GM19372 (cell line): ENCODE data around the gene PPP2R2B.

Experiments used
- ATAC-seq: cut with Tn5 transposase; IDR thresholded peaks from one replicate; pipeline ENCODE4 v1.9.1; 2021; ENCODE audit warnings: mild to moderate bottlenecking, low read depth, moderate library complexity; ENCODE audit not compliant: unreplicated experiment

PPP2R2B gene

GRCh38 chr5:146707316-146707715, 171.2 kb downstream of the PPP2R2B start:
- no peak for ATAC-seq

- ATAC-seq, result no peak
These were observed 172.1 kb downstream of the PPP2R2B start for GRCh38 chr5:146706321-146706972.

GRCh38 chr5:146704949-146705665, 173.4 kb downstream of the PPP2R2B start:
- ATAC-seq, result no peak

- no peak for ATAC-seq
These were observed 174.7 kb downstream of the PPP2R2B start for GRCh38 chr5:146703899-146704298.

- no peak for ATAC-seq
These were observed 175.1 kb downstream of the PPP2R2B start for GRCh38 chr5:146703499-146703898.

GRCh38 chr5:146699664-146700418, 178.7 kb downstream of the PPP2R2B start:
- no peak for ATAC-seq

GRCh38 chr5:146699138-146699537, 179.4 kb downstream of the PPP2R2B start:
- no peak for ATAC-seq

GRCh38 chr5:146698651-146699050, 179.9 kb downstream of the PPP2R2B start:
- no peak for ATAC-seq

- no peak for ATAC-seq
These were observed 181.3 kb downstream of the PPP2R2B start for GRCh38 chr5:146697211-146697610.

GRCh38 chr5:146695646-146696045, 182.9 kb downstream of the PPP2R2B start:
- no peak for ATAC-seq

- no peak for ATAC-seq
These were observed 187.6 kb downstream of the PPP2R2B start for GRCh38 chr5:146690880-146691355.

- no peak for ATAC-seq
These were observed 190.9 kb downstream of the PPP2R2B start for GRCh38 chr5:146687630-146688029.

- ATAC-seq, result no peak
These were observed 194.7 kb downstream of the PPP2R2B start for GRCh38 chr5:146683861-146684260.

GRCh38 chr5:146682899-146683532, 195.5 kb downstream of the PPP2R2B start:
- no peak for ATAC-seq

- ATAC-seq, result no peak
These were observed 196.9 kb downstream of the PPP2R2B start for GRCh38 chr5:146681585-146682105.

- ATAC-seq, result no peak
These were observed 197.5 kb downstream of the PPP2R2B start for GRCh38 chr5:146680846-146681584.

GRCh38 chr5:146675636-146676035, 202.9 kb downstream of the PPP2R2B start:
- no peak for ATAC-seq

- no peak for ATAC-seq
These were observed 205.7 kb downstream of the PPP2R2B start for GRCh38 chr5:146672866-146673265.

- ATAC-seq, result no peak
These were observed 206.8 kb downstream of the PPP2R2B start for GRCh38 chr5:146671561-146672295.
